Stomach (tissue), 4 donors: Measurements from ENCODE around the gene BANF2.

ENCODE experiments used
- CTCF ChIP-seq, 7 experiments: fragments of 450-650 bp in 4 of 7; fragments of 200-600 bp in 3 of 7; sonication (generic) in 3 of 7; IDR thresholded peaks; one replicate each; pipeline ENCODE4 v1.5.1; 2016 to 2019; ENCODE audit warnings: antibody characterized with exemption in 7 of 7, control low read depth in 2 of 7, mild to moderate bottlenecking in 1 of 7
- POLR2A ChIP-seq, 4 donors: fragments of 450-650 bp; IDR thresholded peaks; one replicate each; pipeline ENCODE4 v1.6.1; 2016; ENCODE audit warnings: antibody characterized with exemption in 4 of 4, control low read depth in 2 of 4, mild to moderate bottlenecking in 1 of 4, moderate library complexity in 1 of 4

DNA sequence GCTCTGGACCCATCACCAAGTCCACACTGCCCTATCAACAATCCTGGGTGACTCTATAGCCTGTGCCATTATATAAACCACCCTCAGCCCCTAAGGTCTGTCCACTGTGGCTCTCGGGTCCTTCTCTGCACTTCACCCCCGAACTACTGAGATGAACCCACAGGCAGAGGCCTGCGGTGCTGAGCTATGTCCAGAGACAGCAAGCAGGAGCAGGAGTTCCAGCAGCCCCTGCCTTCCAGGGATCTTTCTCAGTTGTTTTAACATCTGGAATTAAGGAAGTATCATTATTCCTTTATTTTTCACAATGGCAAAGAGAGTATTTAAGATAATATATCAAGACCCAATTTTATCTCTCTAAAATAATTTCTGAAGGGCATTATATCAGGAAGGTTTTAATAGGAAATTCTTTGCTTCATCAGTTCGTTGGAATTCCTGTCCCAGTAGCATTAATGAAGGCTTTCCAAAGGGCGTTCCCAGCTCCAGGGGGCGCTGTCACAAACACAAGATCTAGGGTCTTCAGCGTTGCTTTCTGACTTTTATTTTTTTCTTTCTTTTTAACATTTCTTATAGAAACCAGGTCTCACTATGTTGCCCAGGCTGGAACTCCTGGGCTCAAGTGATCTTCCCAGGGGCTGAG, 45.0 kb upstream of the BANF2 start:
- TF ChIP-seq CTCF (IDR thresholded peaks at IDR 0.05) (peak in 3 of 7 experiments; percentile 25 to 65 (median 53)), POLR2A (IDR thresholded peaks at IDR 0.05) (no peak)
